Measurements from ENCODE around the gene SLC13A5.

GRCh38 chr17:6724009-6724408, 10.8 kb upstream of the SLC13A5 start:
- TF ChIP-seq POLR2AphosphoS5 (IDR thresholded peaks at IDR 0.05; ENCODE audit: low read depth) (no peak), GABPA (IDR thresholded peaks at IDR 0.05; ENCODE audit: low read depth) (no peak)

All from HL-60 (cell line).